Left ventricle myocardium inferior (tissue), 1 donor: ENCODE results near the gene ANKRD27. TPM values are rescaled to one million over a fixed set of nuclear protein-coding genes. Genes with fewer than 3 reads are reported as not detected.

Experiments
- DNase-seq: peaks from one replicate; pipeline ENCODE4 v3.0.0-alpha.2; 2020
- H3K27ac ChIP-seq: fragments of 200-600 bp; replicated peaks from 2 replicates; pipeline ENCODE4 v1.8.0; 2021
- H3K27me3 ChIP-seq: fragments of 200-600 bp; 2 replicates; pipeline ENCODE4 v1.8.0; 2021; ENCODE audit warnings: low read depth
- H3K36me3 ChIP-seq: fragments of 200-600 bp; 2 replicates; pipeline ENCODE4 v1.8.0; 2021
- H3K4me1 ChIP-seq: fragments of 200-600 bp; 2 replicates; pipeline ENCODE4 v1.8.0; 2021
- H3K4me3 ChIP-seq: fragments of 200-600 bp; 2 replicates; pipeline ENCODE4 v1.8.0; 2021; ENCODE audit warnings: mild to moderate bottlenecking, moderate library complexity
- H3K9me3 ChIP-seq: fragments of 200-600 bp; replicated peaks from 2 replicates; pipeline ENCODE4 v1.8.0; 2021
- CTCF ChIP-seq: fragments of 200-600 bp; IDR thresholded peaks from 2 replicates; pipeline ENCODE4 v1.8.0; 2021; ENCODE audit warnings: antibody characterized with exemption, mild to moderate bottlenecking, borderline replicate concordance
- intact Hi-C: fragments of 100-400 bp; cut with micrococcal nuclease; formaldehyde crosslinking; loops from one replicate; pipeline ENCODE4 v1.11.0; 2022
- total RNA-seq: library from RNA; stranded (reverse); fragmentation: NEBNext Ultra II Directional; extraction: Animal tissue kit (Norgen Biotek cat#: 25700); gene quantifications from one replicate; pipeline ENCODE4 v1.2.1, GENCODE V29; 2021
- donor health status: DM: no; HTN: yes; CAD: no; lungs with severe emphysema.

The ANKRD27 gene
- total RNA-seq, 1 donor from 2014 or later, result 18.0 TPM

- H3K27ac ChIP-seq, result no peak overlapping the region
- no peak overlapping the region for H3K4me3 ChIP-seq
- no peaks in the 10 kb centered on the region for H3K27me3 ChIP-seq
- TF ChIP-seq CTCF, result no peak
- DNase-seq, result no peak
- no peaks in the 10 kb centered on the region for H3K4me1 ChIP-seq
- H3K9me3 ChIP-seq, result no peaks in the 10 kb centered on the region
- intact Hi-C loops, result no loop called here
- peaks cover 82% of the 10 kb centered on the region for H3K36me3 ChIP-seq
These were observed 69.4 kb downstream of the ANKRD27 start for GRCh38 chr19:32605544-32605943.

GRCh38 chr19:32603961-32604360, 71.0 kb downstream of the ANKRD27 start:
- TF ChIP-seq CTCF, result no peak
- Histone ChIP-seq H3K9me3 (no peaks in the 10 kb centered on the region), H3K27ac (no peak overlapping the region), H3K27me3 (no peaks in the 10 kb centered on the region), H3K4me1 (no peaks in the 10 kb centered on the region), H3K36me3 (peaks cover 91% of the 10 kb centered on the region), H3K4me3 (no peak overlapping the region)
- intact Hi-C loops, result no loop called here
- DNase-seq, result no peak

- Histone ChIP-seq H3K27ac (no peak overlapping the region), H3K36me3 (peaks cover 92% of the 10 kb centered on the region), H3K4me3 (no peak overlapping the region), H3K9me3 (no peaks in the 10 kb centered on the region), H3K4me1 (no peaks in the 10 kb centered on the region), H3K27me3 (no peaks in the 10 kb centered on the region)
- peak; percentile 88 for TF ChIP-seq CTCF
- intact Hi-C loops, result no loop called here
- no peak for DNase-seq
These were observed 75.2 kb downstream of the ANKRD27 start for GRCh38 chr19:32599736-32600157.

GRCh38 chr19:32599258-32599657, 75.7 kb downstream of the ANKRD27 start:
- Histone ChIP-seq H3K4me1 (no peaks in the 10 kb centered on the region), H3K4me3 (no peak overlapping the region), H3K27me3 (no peaks in the 10 kb centered on the region), H3K27ac (no peak overlapping the region), H3K36me3 (peaks cover 92% of the 10 kb centered on the region), H3K9me3 (no peaks in the 10 kb centered on the region)
- no peak for DNase-seq
- intact Hi-C loops, result no loop called here
- TF ChIP-seq CTCF, result no peak

GRCh38 chr19:32598022-32598421, 77.0 kb downstream of the ANKRD27 start:
- Histone ChIP-seq H3K36me3 (peaks cover 92% of the 10 kb centered on the region), H3K4me1 (no peaks in the 10 kb centered on the region)
- intact Hi-C loops, result no loop called here

More at GRCh38 chr19:32598022-32598421, 77.0 kb downstream of the ANKRD27 start:
- no peak for TF ChIP-seq CTCF
- Histone ChIP-seq H3K27ac (no peak overlapping the region), H3K9me3 (no peaks in the 10 kb centered on the region), H3K27me3 (no peaks in the 10 kb centered on the region), H3K4me3 (no peak overlapping the region)
- no peak for DNase-seq
